ENCODE results near the gene KLF12. TPM values are rescaled to one million over a fixed set of nuclear protein-coding genes. Genes with fewer than 3 reads are reported as not detected.

The KLF12 gene
- total RNA-seq, 1 experiment from 2014 or later, result 9.7 TPM

DNA sequence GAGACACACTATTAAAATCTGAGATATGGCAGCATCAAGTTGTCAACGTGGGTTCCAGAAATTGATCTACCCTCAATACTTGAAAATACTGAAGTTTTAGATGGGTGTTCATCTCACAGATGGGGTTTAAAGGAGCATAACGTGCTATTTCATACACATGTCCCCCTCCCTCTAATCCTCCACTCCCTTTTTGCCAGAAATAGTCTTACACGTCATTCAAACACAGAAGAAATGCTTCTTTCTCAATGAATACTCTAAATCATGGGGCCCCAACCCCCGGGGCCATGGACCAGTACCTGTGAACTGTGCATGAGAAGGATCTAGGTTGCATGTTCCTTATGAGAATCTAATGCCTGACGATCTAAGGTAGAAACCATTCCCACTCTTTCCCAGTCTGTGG is 19.6 kb downstream of the KLF12 start:
- no peak overlapping the region for H3K14ac ChIP-seq (ENCODE audit: insufficient read depth, low read length)
- no peaks in the 10 kb centered on the region for H4K20me1 ChIP-seq (ENCODE audit: control insufficient read depth, insufficient read depth, insufficient read length)
- no peak overlapping the region for H3K4me3 Mint-ChIP-seq
- H2AFZ ChIP-seq (ENCODE audit: low read length), result no peak overlapping the region
- TF ChIP-seq, protein P1, sequence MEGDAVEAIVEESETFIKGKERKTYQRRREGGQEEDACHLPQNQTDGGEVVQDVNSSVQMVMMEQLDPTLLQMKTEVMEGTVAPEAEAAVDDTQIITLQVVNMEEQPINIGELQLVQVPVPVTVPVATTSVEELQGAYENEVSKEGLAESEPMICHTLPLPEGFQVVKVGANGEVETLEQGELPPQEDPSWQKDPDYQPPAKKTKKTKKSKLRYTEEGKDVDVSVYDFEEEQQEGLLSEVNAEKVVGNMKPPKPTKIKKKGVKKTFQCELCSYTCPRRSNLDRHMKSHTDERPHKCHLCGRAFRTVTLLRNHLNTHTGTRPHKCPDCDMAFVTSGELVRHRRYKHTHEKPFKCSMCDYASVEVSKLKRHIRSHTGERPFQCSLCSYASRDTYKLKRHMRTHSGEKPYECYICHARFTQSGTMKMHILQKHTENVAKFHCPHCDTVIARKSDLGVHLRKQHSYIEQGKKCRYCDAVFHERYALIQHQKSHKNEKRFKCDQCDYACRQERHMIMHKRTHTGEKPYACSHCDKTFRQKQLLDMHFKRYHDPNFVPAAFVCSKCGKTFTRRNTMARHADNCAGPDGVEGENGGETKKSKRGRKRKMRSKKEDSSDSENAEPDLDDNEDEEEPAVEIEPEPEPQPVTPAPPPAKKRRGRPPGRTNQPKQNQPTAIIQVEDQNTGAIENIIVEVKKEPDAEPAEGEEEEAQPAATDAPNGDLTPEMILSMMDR (conservative IDR thresholded peaks at IDR 0.05), result no peak
- H3K9me3 ChIP-seq (ENCODE audit: control insufficient read depth, low read depth, low read length), result no peaks in the 10 kb centered on the region
- no peak overlapping the region for H4K5ac ChIP-seq (ENCODE audit: insufficient read length, low read depth, low read length)
- no peak overlapping the region for H2BK20ac ChIP-seq (ENCODE audit: low read depth, low read length, poor library complexity, severe bottlenecking)
- H3K27ac Mint-ChIP-seq, result no peak overlapping the region
- no peak overlapping the region for H3K23ac ChIP-seq (ENCODE audit: insufficient read length, low read depth, low read length)
- no peak overlapping the region for H4K91ac ChIP-seq (ENCODE audit: insufficient read length, low read depth, low read length)
- no peaks in the 10 kb centered on the region; the same call in 1 of the 2 replicates for H3K4me1 ChIP-seq (ENCODE audit: insufficient read depth, low read length)
- H3K4me1 Mint-ChIP-seq, result peaks cover 6 to 12% of the 10 kb centered on the region in 2 experiments
- H3K56ac ChIP-seq (ENCODE audit: insufficient read length, low read depth, low read length), result no peak overlapping the region
- whole genome bisulfite sequencing (ENCODE audit: extremely low coverage, insufficient read length, low lambda C conversion rate), result no CpG with 5 or more reads among the region's 5 CpGs
- H2AK5ac ChIP-seq (ENCODE audit: insufficient read length, low read length), result no peak overlapping the region
- DNase-seq, result no peak
- no peak overlapping the region for H2BK5ac ChIP-seq (ENCODE audit: insufficient read length, low read length)
- no peak overlapping the region for H2BK15ac ChIP-seq (ENCODE audit: low read depth, low read length)
- H3K4me2 ChIP-seq (ENCODE audit: insufficient read depth, insufficient read length, low read length), result no peak overlapping the region
- H4K8ac ChIP-seq (replicated peaks; ENCODE audit: insufficient read length, low read depth, low read length), result no peak overlapping the region
- H3K79me1 ChIP-seq (ENCODE audit: insufficient read depth, low read depth, low read length, poor library complexity, severe bottlenecking), result no peaks in the 10 kb centered on the region
- no peaks in the 10 kb centered on the region for H3K27me3 Mint-ChIP-seq (ENCODE audit: low read depth)
- H3K36me3 Mint-ChIP-seq (ENCODE audit: insufficient read depth in 1 of 3, low read depth in 3 of 3), result peaks cover 24 to 36% (median 26%) of the 10 kb centered on the region in 3 experiments
- no peaks in the 10 kb centered on the region for H3K23me2 ChIP-seq (ENCODE audit: insufficient read length, low read depth, low read length, poor library complexity, severe bottlenecking)
- H3K9ac ChIP-seq (ENCODE audit: extremely low read depth, insufficient read length, low read length), result no peak overlapping the region
- no peaks in the 10 kb centered on the region for H3K27me3 ChIP-seq (ENCODE audit: insufficient read depth, low read length)
- no peak overlapping the region for H3K18ac ChIP-seq (ENCODE audit: insufficient read length, low read depth, low read length)
- peaks cover 25 to 30% of the 10 kb centered on the region in 2 experiments for H3K9me3 Mint-ChIP-seq
- H3K79me2 ChIP-seq (ENCODE audit: insufficient read depth, low read length), result no peaks in the 10 kb centered on the region; the same call in 1 of the 2 replicates
- no peak overlapping the region for H3K4ac ChIP-seq (ENCODE audit: low read depth, low read length)
- H3K27ac ChIP-seq (ENCODE audit: insufficient read length, low read depth, low read length), result no peak overlapping the region
- no peak overlapping the region for H2BK12ac ChIP-seq (ENCODE audit: insufficient read length, low read depth, low read length)
- H3T11ph ChIP-seq (ENCODE audit: low read length), result no peak overlapping the region
- no peak overlapping the region for H2BK120ac ChIP-seq (ENCODE audit: low read depth, low read length, poor library complexity, severe bottlenecking)

Measured in H9 (cell line).